ENCODE measurements around the gene OR2AP1.
"Not testable (repeated sequence)": the region's sequence is repeated elsewhere in the genome, so short reads cannot be mapped to it uniquely, and the experiment has no call there.

Gene OR2AP1

GRCh38 chr12:55572168-55572567 lies at the start of gene OR2AP1:
Gene OR2AP1 (plus strand): TSS chr12:55572468. CDS start chr12:55574415, 1,947 bp downstream.
- no peak for DNase-seq (ENCODE audit: low spot score)

GRCh38 chr12:55548235-55548634 lies 24.0 kb upstream of the OR2AP1 start:
- not testable (repeated sequence) for DNase-seq (ENCODE audit: low spot score)

GRCh38 chr12:55548756-55549155 lies 23.5 kb upstream of the OR2AP1 start:
- no peak for DNase-seq (ENCODE audit: low spot score)

DNA sequence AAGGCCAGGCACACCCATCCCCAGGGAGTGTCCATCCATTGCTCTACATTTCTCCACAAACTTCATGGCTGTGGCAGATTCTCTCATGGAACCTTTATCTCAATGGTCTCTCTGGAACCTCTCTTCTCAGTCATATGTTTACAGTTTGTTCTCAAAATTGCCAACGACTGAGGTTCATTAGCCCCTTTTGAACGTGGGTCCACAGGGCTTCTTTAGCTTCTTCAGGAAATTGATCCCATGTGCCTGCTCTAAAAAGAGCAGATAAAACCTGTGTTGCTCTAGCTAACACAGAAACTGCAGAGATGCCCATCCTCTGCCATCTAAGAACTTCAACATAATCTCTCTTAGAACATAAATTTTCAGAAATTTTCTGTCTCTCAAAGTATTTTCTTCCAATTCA lies 23.0 kb upstream of the OR2AP1 start, which contains the start of gene OR6C4:
Gene OR6C4 (plus strand): TSS at position 301 of the 400 bp plus-strand sequence. CDS start 1,625 bp downstream, outside the sequence.
- DNase-seq (ENCODE audit: low spot score): no peak

DNA sequence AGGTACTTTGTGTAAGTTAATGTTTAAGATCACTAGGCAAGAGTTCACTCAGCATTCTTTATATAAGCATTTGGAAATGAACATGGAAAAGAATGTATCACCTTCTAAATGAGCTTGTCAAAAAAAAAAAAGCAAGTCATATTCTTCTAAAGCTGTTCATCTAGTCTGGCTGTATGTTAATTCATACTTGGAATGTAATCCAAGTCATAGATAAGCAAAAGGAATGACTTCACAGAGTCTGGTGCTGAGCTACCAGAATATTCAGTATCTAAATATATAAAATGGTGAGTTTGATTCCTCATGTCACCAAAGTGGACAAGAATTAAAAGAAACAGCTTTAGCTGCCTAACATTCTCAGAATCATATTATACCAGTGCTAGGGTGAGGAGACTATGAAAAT lies 18.0 kb upstream of the OR2AP1 start:
- DNase-seq (ENCODE audit: low spot score): no peak

- not testable (repeated sequence) for DNase-seq (ENCODE audit: low spot score)
These were observed 2.2 kb upstream of the OR2AP1 start for GRCh38 chr12:55570060-55570459.

- not testable (repeated sequence) for DNase-seq (ENCODE audit: low spot score)
These were observed 1.6 kb upstream of the OR2AP1 start for GRCh38 chr12:55570689-55571088.

DNA sequence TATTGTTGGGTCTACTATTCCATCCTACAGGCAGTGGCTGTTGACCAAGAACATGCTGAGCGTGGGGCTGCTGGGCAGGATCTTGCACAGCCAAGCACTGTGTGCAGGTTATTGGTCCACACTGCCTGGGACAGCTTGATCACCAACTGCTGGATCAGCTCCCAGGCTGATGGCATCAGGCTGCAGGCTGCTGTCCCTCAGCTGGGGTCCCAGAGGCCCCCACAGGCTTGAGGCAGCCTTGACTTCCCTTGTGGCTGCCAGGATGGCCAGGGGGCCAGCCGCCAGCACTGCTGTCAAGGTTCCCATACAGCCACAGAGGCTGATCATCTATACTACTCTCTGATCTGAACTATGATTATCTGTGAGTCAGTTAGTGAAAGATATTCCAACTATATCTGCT lies 9.8 kb downstream of the OR2AP1 start:
- DNase-seq (ENCODE audit: low spot score): no peak

- DNase-seq (ENCODE audit: low spot score): no peak
These were observed 13.5 kb downstream of the OR2AP1 start for GRCh38 chr12:55585817-55586216.

DNA sequence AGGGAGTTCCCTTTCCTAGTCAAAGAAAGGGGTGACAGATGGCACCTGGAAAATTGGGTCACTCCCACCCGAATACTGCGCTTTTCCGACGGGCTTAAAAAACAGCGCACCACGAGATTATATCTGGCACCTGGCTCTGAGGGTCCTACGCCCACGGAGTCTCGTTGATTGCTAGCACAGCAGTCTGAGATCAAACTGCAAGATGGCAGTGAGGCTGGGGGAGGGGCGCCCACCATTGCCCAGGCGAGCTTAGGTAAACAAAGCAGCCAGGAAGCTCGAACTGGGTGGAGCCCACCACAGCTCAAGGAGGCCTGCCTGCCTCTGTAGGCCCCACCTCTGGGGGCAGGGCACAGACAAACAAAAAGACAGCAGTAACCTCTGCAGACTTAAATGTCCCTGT lies 17.9 kb downstream of the OR2AP1 start:
- DNase-seq (ENCODE audit: low spot score): not testable (repeated sequence)

- DNase-seq (ENCODE audit: low spot score): no peak
These were observed 35.7 kb downstream of the OR2AP1 start for GRCh38 chr12:55607821-55608594.

DNA sequence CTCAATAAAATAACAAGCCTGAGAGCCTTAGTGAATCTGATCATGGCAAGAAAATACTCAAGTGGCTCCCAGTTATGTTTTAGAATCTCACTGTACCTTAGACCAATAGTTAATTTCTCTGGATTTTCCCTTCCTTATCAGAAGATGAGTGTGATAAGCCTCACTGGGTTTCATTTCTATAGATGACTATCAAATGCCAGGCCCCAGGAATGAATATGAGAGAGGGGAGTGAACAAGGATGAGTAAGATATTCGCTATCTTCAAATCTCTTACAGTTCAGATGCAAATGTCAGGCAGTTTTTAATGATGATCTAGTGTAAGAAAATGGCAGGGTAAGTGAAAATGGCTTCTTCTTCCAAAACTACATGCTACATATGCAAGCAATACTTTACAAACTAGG lies 38.3 kb downstream of the OR2AP1 start:
- no peak for DNase-seq (ENCODE audit: low spot score)

DNA sequence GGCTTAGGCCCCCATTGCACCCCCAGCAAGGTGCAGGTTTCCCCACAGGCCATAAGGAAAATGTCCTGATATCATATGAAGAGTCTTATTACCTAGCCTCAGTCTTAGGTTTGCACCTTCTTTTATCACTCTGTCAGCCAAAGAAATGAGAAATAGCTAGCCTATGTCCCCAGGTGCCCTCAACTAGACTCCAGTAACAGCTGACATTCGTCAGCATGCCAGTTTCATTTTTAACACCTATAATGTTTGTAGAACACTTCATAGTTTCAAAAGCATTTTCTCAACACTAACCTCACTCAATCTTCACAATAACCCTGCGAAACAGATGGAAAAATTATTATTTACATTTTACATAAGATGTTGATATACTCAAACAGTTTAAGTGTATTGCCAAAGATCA lies 40.4 kb downstream of the OR2AP1 start:
- DNase-seq (ENCODE audit: low spot score): no peak

- no peak for DNase-seq (ENCODE audit: low spot score)
These were observed 42.5 kb downstream of the OR2AP1 start for GRCh38 chr12:55614764-55615163.

DNA sequence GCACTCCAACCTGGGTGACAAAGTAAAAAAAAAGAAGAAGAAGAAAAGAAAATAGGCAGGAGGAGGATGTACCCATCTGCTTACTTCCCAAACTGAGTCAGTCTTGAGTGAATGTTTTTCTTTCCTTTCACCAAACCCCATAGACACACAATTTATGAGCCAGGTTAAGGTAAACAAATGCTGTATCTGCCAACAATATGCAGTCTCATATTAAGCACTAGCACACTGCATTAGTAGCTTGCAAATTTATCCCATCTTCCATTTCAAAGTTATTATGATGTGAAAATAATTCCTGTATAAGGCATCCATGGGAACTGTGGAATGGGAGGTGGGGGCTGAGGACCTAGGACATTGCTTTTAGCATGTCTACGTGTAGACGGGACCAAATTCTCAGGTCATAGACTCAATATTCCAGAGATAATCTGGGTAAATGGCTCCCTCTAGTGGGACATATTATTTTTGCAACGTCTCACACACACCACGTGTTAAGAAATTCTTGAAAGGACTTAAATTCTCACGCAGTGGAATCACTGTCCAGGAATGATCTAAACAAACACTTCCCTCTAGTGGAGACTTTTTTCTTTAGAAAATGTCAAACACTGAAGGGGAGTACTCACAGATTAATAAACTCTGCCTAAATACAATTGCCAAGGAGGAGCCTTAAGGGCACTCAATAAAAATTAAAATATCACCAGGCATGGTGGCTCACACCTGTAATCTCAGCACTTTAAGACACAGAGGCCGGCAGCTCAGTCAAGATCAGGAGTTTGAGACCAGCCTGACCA lies 47.3 kb downstream of the OR2AP1 start:
- DNase-seq (ENCODE audit: low spot score): peak; percentile 97

DNA sequence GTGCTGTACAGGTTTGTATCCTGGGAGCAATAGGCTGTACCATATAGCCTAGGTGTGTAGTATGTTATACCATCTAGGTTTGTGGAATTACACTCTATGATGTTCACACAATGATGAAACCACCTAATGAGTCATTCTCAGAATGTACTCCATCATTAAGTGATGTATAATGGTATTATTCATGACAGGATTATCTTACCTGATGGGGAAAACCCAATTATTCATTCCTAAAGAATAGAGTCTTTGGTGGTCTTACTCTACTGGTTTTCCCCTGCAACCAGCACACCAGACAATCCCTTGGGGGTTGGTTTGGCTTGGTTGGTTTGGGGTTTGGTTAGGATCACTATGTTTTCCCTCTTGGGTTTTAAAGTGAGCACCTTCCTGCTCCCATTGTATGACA lies 51.8 kb downstream of the OR2AP1 start:
- DNase-seq (ENCODE audit: low spot score): no peak

Measured in NAMALWA (cell line).